Measurements from ENCODE around the gene HSPB6.

The HSPB6 gene

GRCh38 chr19:35789195-35789977 lies 32.6 kb upstream of the HSPB6 start:
- no peak for DNase-seq (ENCODE audit: low read depth, low spot score)
- no peak overlapping the region for H3K4me3 ChIP-seq (ENCODE audit: low read depth, low read length)
- no peak for TF ChIP-seq CTCF (IDR thresholded peaks at IDR 0.05; ENCODE audit: low read depth, low read length)
- in situ Hi-C loops (cut with HindIII; ENCODE audit: low sequenced_read_pairs) = no loop called here

DNA sequence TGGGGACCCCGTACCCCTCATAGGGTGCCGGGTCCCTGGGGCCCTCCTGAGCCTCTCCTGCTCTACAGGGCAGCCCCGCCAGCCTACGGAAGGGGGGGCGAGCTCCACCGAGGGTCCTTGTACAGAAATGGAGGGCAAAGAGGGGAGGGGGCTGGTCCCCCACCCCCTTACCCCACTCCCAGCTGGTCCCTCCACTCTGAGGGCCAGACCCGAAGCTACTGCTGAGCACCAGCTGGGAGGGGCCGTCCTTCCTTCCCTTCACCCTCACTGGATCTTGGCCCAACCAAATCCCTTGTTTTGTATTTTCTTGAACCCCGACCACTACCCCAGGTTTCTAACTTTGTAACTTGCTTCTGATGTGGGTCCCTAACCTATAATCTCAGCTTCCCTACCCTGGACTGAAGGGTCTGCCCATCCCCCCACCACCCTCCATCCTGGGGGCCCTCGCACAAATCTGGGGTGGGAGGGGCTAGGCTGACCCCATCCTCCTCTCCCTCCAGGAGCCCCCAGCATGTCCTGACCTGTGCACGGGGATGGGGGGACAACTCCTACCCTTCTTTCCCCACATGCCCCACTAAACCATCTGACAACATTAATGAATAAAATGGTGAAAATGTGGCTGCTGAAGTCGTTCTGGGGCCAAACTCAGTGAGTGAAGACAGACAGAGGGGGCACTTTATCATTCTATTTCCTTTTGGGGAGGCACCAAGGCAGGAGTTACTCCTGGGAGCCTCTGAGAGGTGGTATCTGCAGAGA lies 31.6 kb upstream of the HSPB6 start:
- no peak overlapping the region for H3K4me3 ChIP-seq (ENCODE audit: low read depth, low read length)
- no peak for TF ChIP-seq CTCF (IDR thresholded peaks at IDR 0.05; ENCODE audit: low read depth, low read length)
- DNase-seq (ENCODE audit: low read depth, low spot score) = no peak
- in situ Hi-C loops (cut with HindIII; ENCODE audit: low sequenced_read_pairs) = no loop called here

DNA sequence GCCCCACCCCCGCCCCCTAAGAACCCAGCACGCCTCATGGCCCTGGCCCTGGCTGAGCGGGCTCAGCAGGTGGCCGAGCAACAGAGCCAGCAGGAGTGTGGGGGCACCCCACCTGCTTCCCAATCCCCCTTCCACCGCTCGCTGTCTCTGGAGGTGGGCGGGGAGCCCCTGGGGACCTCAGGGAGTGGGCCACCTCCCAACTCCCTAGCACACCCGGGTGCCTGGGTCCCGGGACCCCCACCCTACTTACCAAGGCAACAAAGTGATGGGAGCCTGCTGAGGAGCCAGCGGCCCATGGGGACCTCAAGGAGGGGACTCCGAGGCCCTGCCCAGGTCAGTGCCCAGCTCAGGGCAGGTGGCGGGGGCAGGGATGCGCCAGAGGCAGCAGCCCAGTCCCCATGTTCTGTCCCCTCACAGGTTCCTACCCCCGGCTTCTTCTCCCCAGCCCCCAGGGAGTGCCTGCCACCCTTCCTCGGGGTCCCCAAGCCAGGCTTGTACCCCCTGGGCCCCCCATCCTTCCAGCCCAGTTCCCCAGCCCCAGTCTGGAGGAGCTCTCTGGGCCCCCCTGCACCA lies 30.5 kb upstream of the HSPB6 start:
- in situ Hi-C loops (cut with HindIII; ENCODE audit: low sequenced_read_pairs) = no loop called here
- DNase-seq (ENCODE audit: low read depth, low spot score) = no peak
- H3K4me3 ChIP-seq (ENCODE audit: low read depth, low read length) = no peak overlapping the region
- no peak for TF ChIP-seq CTCF (IDR thresholded peaks at IDR 0.05; ENCODE audit: low read depth, low read length)

GRCh38 chr19:35786299-35787160 lies 29.7 kb upstream of the HSPB6 start:
- no peak for TF ChIP-seq CTCF (IDR thresholded peaks at IDR 0.05; ENCODE audit: low read depth, low read length)
- no peak for DNase-seq (ENCODE audit: low read depth, low spot score)
- in situ Hi-C loops (cut with HindIII; ENCODE audit: low sequenced_read_pairs) = no loop called here
- H3K4me3 ChIP-seq (ENCODE audit: low read depth, low read length) = no peak overlapping the region

GRCh38 chr19:35785339-35785627 lies 28.5 kb upstream of the HSPB6 start:
- DNase-seq (ENCODE audit: low read depth, low spot score) = no peak
- TF ChIP-seq CTCF (IDR thresholded peaks at IDR 0.05; ENCODE audit: low read depth, low read length) = no peak
- in situ Hi-C loops (cut with HindIII; ENCODE audit: low sequenced_read_pairs) = no loop called here
- H3K4me3 ChIP-seq (ENCODE audit: low read depth, low read length) = no peak overlapping the region

Data from astrocyte of the spinal cord (primary cell).